Measurements from ENCODE around the gene PFDN2.
"Not testable (repeated sequence)": the region's sequence is repeated elsewhere in the genome, so short reads cannot be mapped to it uniquely, and the experiment has no call there.

Gene PFDN2

GRCh38 chr1:161137881-161138280 is 20.0 kb upstream of the PFDN2 start:
- DNase-seq, result no peak

GRCh38 chr1:161133220-161133740 is 15.4 kb upstream of the PFDN2 start:
- peak; percentile 60 for DNase-seq

GRCh38 chr1:161132410-161133219 is 14.8 kb upstream of the PFDN2 start, which contains the start of gene DEDD:
Gene DEDD, minus strand, starts transcription at chr1:161132667. Its CDS starts 8,205 bp downstream, at chr1:161124462.
- peak; percentile 91 for DNase-seq

- DNase-seq, result no peak
These were observed 13.9 kb upstream of the PFDN2 start for GRCh38 chr1:161131523-161132409.

- no peak for DNase-seq
These were observed 12.4 kb upstream of the PFDN2 start for GRCh38 chr1:161130266-161130665.

- no peak for DNase-seq
These were observed 11.0 kb upstream of the PFDN2 start for GRCh38 chr1:161128591-161129420.

GRCh38 chr1:161127649-161128048 is 9.8 kb upstream of the PFDN2 start:
- DNase-seq, result no peak

- no peak for DNase-seq
These were observed 5.1 kb upstream of the PFDN2 start for GRCh38 chr1:161122967-161123366.

- no peak for DNase-seq
These were observed 4.0 kb upstream of the PFDN2 start for GRCh38 chr1:161121834-161122233.

GRCh38 chr1:161121042-161121650 is 3.3 kb upstream of the PFDN2 start:
- no peak for DNase-seq

- no peak for DNase-seq
These were observed 1.5 kb upstream of the PFDN2 start for GRCh38 chr1:161119092-161119903.

- not testable (repeated sequence) for DNase-seq
These were observed 1.9 kb downstream of the PFDN2 start for GRCh38 chr1:161115961-161116360.

- DNase-seq, result no peak
These were observed 2.6 kb downstream of the PFDN2 start for GRCh38 chr1:161115132-161115711.

GRCh38 chr1:161114556-161114955 is 3.3 kb downstream of the PFDN2 start:
- no peak for DNase-seq

GRCh38 chr1:161113915-161114314 is 3.9 kb downstream of the PFDN2 start:
- DNase-seq, result no peak

- no peak for DNase-seq
These were observed 6.3 kb downstream of the PFDN2 start for GRCh38 chr1:161111527-161111926.

GRCh38 chr1:161111117-161111516 is 6.7 kb downstream of the PFDN2 start:
- no peak for DNase-seq

GRCh38 chr1:161106431-161106830 is 11.4 kb downstream of the PFDN2 start:
- DNase-seq, result no peak

GRCh38 chr1:161100556-161100955 is 17.3 kb downstream of the PFDN2 start:
- no peak for DNase-seq

GRCh38 chr1:161099090-161099802 is 18.6 kb downstream of the PFDN2 start:
- no peak for DNase-seq
